Measurements from ENCODE around the gene BACE2.
"Not testable (repeated sequence)": the region's sequence is repeated elsewhere in the genome, so short reads cannot be mapped to it uniquely, and the experiment has no call there.

Gene BACE2

GRCh38 chr21:41277846-41278245, 109.9 kb downstream of the BACE2 start:
- DNase-seq (ENCODE audit: low read depth): no peak

- DNase-seq (ENCODE audit: low read depth): no peak
These were observed 112.4 kb downstream of the BACE2 start for GRCh38 chr21:41280115-41280919.

DNA sequence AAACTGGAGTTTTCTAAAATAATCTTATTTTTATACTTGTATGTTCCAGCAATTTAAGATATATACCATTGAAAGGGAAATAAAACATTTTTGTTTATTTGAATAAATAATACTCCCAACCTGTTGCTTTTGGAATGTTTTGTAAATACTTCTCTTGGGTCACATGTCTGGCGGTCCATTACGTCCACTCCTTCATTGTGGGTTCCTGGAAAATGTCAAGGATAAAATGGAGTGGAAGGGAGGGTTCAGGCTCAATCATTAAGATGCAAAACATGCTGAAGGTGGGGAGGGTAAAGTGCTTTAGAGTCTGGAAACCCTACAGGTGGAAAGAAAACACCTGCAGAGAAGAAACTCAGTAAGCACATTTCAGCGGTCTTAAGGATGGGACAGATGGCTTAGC, 114.5 kb downstream of the BACE2 start:
- no peak for DNase-seq (ENCODE audit: low read depth)

DNA sequence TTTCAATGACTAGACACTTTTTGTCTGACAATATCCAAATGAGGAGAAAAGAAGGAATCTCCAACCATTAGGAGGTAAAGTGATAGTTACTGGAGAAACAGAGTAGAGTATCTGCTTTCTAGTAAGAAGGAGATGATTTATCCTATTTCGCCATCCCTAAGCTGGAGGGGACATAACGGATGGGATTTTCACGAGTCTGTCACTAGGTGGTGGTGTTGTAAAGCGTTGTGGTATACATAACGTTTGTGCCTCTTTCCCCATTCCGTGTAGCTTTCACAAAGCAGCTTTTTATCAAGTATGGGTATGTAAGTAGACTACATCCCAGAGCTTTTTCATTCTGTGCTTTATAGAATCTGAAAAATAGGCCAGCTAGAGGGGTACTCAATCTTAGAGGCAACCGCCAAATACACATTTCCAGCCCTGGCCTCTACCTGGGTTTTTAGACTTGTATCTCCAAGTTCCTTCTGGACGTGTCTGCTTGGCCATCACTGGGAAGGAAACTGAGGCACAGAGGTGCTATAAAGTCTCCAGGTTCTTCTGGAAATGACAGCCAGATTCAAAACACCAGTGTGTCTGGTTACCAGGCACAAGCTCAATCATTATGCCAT, 115.4 kb downstream of the BACE2 start:
- peak; percentile 10 for DNase-seq (ENCODE audit: low read depth)

GRCh38 chr21:41289431-41289830, 121.5 kb downstream of the BACE2 start:
- DNase-seq (ENCODE audit: low read depth): no peak

- no peak for DNase-seq (ENCODE audit: low read depth)
These were observed 122.3 kb downstream of the BACE2 start for GRCh38 chr21:41290106-41290799.

DNA sequence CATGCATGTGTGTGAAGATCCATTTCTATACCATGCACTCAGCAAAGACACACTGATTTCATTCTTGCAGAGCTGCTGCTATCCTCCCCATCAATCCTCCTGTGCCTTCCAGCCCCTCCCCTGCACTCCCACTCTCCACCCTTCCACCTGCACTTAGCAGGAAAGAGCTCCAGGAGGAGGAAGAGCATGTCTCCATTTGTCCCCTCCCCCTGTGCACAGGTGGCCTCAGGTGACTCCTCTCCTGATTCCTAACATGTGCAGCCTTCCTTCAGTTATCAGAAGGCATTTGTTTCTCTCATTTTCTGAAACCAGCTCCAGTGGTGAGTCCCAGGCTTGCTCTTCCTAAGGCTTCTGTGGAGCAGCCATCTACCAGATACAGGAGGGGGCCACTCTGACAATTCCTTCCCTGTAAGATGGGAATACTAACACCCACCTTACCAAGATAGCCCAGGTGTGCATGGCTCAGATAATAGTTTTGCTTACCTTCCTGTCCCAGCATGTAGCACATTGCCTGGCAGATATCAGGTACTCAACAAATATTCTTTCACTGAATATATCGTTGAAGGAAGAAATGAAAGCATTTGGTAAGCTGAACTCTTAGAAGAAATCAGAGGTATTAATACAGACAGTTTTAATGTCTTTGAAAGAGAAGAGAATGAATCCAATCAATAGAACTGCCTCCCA, 126.7 kb downstream of the BACE2 start:
- DNase-seq (ENCODE audit: low read depth): no peak

GRCh38 chr21:41295721-41296254, 127.8 kb downstream of the BACE2 start:
- no peak for DNase-seq (ENCODE audit: low read depth)

GRCh38 chr21:41302976-41303375, 135.0 kb downstream of the BACE2 start:
- DNase-seq (ENCODE audit: low read depth): no peak

DNA sequence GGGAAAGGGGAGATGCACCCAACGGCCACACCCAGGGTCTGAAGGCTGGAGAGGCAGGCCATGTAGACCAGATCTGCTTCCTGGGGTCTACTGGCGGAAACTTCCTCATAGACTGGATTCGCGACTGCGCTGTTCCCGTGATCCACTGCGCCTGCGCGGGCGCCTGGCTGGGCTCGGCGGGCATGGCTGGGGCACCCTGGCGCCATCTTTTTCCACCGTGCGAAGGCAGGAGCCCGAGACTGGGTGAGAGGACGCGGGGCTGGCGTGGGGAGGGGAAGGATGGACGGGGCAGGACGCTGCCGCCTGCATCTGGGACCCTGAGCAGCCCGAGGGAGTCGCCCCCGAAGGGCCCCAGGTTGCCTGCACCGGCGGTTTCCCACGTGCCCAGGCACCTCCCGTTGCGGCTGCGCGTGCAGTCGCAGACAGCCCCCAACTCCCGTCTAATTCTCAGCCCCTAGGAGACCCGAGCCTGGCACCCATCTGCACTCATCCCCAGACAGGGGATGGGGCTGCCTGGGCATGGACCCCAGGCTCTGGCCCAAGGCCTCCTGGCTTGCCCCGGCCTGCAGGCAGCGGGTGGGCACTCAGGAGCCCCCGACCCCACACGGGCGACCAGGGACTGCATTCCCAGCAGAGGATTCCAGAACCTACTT, 136.2 kb downstream of the BACE2 start:
- DNase-seq (ENCODE audit: low read depth): no peak

GRCh38 chr21:41307219-41307618, 139.3 kb downstream of the BACE2 start:
- DNase-seq (ENCODE audit: low read depth): no peak

DNA sequence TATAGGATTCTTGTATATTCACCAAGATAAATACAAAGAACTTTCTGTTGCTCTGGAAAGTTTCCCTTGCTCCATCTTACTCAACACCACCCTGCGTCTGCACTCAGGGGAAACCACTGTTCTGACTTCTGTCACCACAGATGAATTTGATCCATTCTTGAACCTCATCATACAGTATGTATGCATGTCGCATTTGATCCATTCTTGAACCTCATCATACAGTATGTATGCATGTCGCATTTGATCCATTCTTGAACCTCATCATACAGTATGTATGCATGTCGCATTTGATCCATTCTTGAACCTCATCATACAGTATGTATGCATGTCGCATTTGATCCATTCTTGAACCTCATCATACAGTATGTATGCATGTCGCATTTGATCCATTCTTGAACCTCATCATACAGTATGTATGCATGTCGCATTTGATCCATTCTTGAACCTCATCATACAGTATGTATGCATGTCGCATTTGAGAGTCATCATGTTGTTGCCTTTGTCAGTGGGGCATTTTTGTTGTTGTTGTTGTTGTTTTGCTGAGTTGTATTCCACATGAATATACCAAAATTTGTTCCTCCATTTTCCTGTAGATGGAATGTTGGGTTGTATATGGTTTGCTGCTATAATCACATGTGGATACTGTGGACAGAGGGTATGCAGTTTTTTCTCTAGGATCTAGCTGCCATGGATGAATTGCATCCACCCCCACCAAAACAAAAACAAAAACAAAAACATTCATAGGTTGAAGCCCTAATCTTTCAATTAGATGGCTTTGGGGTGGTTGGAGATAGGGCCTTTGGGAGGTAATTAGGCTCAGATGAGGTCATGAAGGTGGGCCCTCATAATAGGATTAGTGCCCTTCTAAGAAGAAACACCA, 145.6 kb downstream of the BACE2 start:
- DNase-seq (ENCODE audit: low read depth): not testable (repeated sequence)

GRCh38 chr21:41315726-41316125, 147.8 kb downstream of the BACE2 start:
- DNase-seq (ENCODE audit: low read depth): no peak

DNA sequence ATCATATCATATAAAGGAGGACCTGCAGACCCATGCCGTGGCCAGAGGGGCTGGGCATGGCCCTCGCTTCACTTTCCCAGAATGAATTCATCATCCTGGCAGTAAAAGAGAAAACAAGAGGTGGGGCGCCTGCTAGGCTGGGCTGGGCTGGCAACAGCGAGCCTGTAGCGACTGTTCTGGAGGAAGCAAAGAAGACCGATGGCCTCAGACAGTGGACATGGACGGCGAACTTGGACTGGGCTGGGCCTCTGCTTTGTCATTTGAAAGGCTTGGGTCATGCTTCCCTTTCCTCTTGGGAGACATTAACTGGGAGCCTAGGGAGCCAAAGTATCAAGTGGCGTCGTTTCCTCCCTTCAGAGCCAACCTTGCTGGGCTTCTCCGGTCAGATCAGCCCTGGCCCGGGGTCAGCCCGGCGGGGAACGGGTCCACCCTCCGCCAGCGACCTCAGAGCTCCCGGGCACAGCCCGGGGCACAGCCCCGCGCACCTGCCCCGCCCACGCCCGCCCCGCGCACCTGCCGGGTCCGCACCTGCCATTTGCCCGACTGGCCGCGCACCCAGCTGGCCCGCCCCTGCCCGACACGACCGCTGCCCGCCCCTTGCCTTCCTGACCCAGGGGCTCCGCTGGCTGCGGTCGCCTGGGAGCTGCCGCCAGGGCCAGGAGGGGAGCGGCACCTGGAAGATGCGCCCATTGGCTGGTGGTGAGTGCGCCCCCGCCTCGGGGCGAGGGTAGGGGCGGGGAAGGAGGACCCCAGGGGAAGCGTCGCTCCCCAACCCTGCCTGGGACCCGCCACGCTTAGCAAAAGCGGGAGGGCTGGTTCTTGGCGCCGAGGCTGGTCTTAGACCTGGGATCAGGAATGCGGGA, 148.5 kb downstream of the BACE2 start, which contains the start of gene FAM3B:
Gene FAM3B, plus strand, starts transcription at position 602 of the 863 bp plus-strand sequence. Its CDS starts 79 bp downstream, at position 681.
- no peak for DNase-seq (ENCODE audit: low read depth)

GRCh38 chr21:41317063-41317392, 149.1 kb downstream of the BACE2 start:
- DNase-seq (ENCODE audit: low read depth): no peak

GRCh38 chr21:41317458-41317857, 149.5 kb downstream of the BACE2 start:
- no peak for DNase-seq (ENCODE audit: low read depth)

DNA sequence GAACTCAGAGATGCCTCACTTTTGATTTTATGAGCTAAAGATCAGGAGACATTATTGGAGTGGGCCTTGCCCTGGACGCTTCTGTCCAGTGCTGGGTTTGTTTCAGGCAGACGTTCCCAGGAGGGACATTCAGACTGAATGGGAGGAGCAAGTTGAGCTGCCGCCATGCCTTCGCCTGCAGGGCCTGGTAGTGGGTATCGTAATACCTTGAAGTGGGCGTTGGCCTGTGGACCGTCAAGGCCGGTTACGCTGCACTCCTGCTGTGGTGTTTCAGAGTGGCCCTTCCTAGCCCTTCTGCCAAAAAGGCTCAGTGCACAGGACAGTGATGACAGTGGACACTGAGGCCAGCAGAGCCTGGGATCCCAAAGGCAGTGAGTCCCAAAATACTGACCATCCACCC, 150.3 kb downstream of the BACE2 start:
- DNase-seq (ENCODE audit: low read depth): no peak

DNA sequence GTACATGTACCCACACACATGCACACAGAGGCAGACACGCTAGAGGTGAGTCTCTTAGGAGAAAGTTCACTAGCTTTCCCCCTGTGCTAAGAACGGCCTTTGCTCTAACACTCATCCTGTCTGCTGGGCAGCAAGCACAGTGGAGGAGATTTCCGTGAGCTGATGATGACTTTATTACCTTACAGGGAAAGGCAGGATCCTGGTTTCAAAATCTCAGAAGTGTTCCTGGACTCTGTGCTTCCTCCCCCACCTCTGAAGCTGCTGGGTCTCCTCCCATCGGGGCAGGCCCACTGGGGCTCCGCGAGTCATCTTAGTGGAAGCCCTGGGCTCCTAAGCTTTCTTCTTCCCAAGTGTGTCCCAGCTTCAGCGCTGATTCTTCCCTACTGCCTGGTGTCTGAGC, 151.3 kb downstream of the BACE2 start:
- DNase-seq (ENCODE audit: low read depth): no peak

DNA sequence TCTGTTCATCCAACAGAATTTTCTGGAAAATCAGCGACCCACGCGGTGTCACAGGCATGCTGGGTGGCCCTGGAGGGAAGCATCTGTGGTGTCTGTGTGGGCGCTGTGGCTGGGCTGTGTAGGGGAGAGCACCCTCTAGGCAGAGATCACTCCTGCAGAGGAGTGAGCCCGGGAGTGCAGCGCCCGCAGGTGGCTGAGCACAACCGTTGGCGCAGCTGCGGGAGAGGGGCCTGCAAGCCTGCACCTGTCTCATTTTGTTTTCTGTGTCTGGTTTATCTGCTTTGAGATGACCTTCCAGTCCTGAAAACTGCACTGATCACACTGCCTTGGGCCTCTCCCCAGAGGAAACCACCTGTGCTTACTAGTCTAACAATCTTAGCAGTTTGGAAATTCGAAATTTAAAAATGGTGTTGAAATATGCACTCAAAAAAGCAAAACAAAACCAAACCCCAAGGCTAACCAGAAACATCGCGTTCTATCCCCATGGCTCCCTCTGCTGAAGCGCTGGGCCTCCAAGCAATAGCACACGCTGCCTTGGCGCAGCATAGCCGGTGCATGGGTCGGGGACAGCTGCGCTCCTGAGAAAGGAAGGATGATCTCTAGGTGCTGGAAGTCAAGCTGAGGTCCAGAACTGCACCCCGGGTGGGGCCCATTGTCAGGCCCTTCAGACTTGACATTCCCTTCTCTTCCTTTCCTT, 153.4 kb downstream of the BACE2 start:
- no peak for DNase-seq (ENCODE audit: low read depth)

Measured in T-helper 22 cell (primary cell).